Measurements from ENCODE around the gene GRIN1. TPM values are rescaled to one million over a fixed set of nuclear protein-coding genes. Genes with fewer than 3 reads are reported as not detected.

GRIN1 gene
- total and polyA plus RNA-seq, 2 donors (not counting 3 experiments of a cell fraction or from before 2014, with no cell fraction given): not detected

DNA sequence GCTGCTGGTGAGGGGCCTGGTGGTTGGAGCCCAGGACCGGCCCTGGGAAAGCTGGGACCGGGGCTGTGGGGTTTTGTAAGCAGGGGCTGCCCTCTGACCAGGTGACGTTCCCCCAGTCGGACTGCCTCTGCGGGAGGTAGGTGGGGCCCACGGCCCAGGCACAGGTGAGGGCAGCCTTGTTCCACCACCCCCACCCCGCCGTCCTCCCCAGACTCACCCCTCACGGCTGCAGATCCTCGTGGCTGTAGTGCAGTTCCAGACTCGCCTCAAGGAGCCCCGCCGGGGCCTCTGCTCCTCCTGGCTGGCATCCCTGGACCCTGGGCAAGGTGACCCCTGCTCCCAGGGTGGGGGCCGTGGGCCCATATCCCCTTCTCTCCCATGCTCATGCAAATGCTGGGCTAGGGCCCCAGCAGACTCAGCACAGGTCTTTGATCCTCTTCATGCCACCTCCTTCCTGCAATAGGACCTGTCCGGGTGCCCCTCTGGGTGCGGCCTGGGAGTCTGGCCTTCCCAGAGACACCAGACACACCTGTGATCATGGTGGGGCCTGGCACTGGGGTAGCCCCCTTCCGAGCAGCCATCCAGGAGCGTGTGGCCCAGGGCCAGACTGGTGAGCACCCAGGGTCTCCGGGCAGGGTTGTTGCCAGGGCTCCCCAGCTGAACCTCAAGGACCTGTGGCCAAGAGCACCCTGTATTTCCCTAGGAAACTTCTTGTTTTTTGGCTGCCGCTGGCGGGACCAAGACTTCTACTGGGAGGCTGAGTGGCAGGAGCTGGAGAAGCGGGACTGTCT is 76.4 kb downstream of the GRIN1 start:
- dilution Hi-C loops (cut with MboI; ENCODE audit: extremely low pct_ligation_motif_present, low sequenced_read_pairs): no loop called here
- FAIRE-seq: no peak

DNA sequence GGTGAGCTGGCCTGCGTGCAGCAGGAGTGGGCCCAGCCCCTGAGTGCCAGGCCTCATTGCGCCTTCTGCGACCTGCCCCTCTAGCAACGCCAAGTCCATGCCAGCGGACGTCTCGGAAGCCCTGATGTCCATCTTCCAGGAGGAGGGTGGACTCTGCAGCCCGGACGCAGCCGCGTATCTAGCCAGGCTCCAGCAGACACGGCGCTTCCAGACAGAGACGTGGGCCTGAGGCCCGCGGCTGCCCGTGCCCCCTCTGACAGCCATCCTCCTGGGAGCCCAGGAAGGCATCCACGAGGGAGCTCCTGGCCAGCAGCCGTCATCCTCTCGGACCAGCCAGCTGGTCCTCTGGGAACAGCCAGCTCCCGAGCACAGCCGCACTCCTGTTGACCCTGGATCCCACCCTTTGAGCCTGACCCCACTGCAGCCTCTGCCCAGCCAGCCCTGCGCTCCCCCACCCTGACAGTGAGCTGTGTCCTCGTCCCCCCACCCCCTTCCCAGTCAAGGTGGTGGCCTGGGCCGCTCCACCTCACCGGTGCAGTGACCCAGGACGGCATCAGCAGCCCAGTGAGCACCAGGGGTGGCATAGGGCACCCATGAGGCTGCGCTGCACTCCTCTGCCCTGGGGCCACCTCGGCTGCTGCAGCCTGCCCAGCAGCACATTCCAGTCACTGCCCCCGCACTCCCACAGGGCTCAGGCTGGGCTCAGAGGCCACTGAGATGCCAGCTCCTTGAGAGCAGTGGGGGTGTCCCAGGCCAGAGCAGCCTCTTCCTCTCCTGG is 77.4 kb downstream of the GRIN1 start:
- BruUV-seq (replicated peaks): no TSS peak
- FAIRE-seq (no peak), DNase-seq (ENCODE audit: low read depth, low spot score) (no peak)
- H3K4me3 ChIP-seq (replicated peaks in 1 of 3; ENCODE audit: insufficient read depth in 1 of 3, low read depth in 1 of 3, low read length in 3 of 3): no peak overlapping the region
- H3K9ac ChIP-seq (replicated peaks; ENCODE audit: extremely low read depth, insufficient read depth, low read length): no peak overlapping the region
- dilution Hi-C loops (cut with MboI; ENCODE audit: extremely low pct_ligation_motif_present, low sequenced_read_pairs): no loop called here
- H3K9me3 ChIP-seq (replicated peaks; ENCODE audit: control insufficient read depth, insufficient read depth, low read length): no peaks in the 10 kb centered on the region
- peaks cover 0 to 4% of the 10 kb centered on the region in 2 experiments for H3K36me3 ChIP-seq (ENCODE audit: control insufficient read depth in 2 of 2, extremely low read depth in 1 of 2, insufficient read depth in 2 of 2, low read length in 2 of 2)
- TF ChIP-seq GATA2 (IDR thresholded peaks at IDR 0.05; ENCODE audit: insufficient read depth, insufficient read length, low read depth, low read length) (no peak), FOS (IDR thresholded peaks at IDR 0.05; ENCODE audit: borderline replicate concordance, insufficient read depth, low read length) (no peak), POLR2A (IDR thresholded peaks at IDR 0.05; ENCODE audit: low read depth, low read length) (no peak), JUN (IDR thresholded peaks at IDR 0.05; ENCODE audit: borderline replicate concordance, insufficient read depth, insufficient read length, low read depth) (no peak), MYC (IDR thresholded peaks at IDR 0.05; ENCODE audit: low read depth, low read length) (no peak), POLR2AphosphoS5 (IDR thresholded peaks at IDR 0.05; ENCODE audit: insufficient read depth, low read depth, low read length) (no peak), EZH2 (IDR thresholded peaks at IDR 0.05; ENCODE audit: borderline replicate concordance, low read depth, low read length, severe bottlenecking) (no peak)
- TF ChIP-seq, protein P1, sequence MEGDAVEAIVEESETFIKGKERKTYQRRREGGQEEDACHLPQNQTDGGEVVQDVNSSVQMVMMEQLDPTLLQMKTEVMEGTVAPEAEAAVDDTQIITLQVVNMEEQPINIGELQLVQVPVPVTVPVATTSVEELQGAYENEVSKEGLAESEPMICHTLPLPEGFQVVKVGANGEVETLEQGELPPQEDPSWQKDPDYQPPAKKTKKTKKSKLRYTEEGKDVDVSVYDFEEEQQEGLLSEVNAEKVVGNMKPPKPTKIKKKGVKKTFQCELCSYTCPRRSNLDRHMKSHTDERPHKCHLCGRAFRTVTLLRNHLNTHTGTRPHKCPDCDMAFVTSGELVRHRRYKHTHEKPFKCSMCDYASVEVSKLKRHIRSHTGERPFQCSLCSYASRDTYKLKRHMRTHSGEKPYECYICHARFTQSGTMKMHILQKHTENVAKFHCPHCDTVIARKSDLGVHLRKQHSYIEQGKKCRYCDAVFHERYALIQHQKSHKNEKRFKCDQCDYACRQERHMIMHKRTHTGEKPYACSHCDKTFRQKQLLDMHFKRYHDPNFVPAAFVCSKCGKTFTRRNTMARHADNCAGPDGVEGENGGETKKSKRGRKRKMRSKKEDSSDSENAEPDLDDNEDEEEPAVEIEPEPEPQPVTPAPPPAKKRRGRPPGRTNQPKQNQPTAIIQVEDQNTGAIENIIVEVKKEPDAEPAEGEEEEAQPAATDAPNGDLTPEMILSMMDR (IDR thresholded peaks at IDR 0.05; ENCODE audit: extremely low read depth in 1 of 2, insufficient read depth in 1 of 2, low read depth in 1 of 2, low read length in 2 of 2): no peak
- TF ChIP-seq, protein P2, sequence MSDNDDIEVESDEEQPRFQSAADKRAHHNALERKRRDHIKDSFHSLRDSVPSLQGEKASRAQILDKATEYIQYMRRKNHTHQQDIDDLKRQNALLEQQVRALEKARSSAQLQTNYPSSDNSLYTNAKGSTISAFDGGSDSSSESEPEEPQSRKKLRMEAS (IDR thresholded peaks at IDR 0.05; ENCODE audit: insufficient read depth, insufficient read length): no peak
- ChIA-PET CTCF (interaction anchor here (0.9 kb wide), 1 partner anchor 11 kb away, joined by 3 read pairs; the partner anchor contains the start of gene RNF224), POLR2A (no interaction called here)
- no peak overlapping the region for H3K4me2 ChIP-seq (ENCODE audit: insufficient read depth, low read length)
- intact Hi-C loops (cut with micrococcal nuclease): no loop called here
- H3K4me1 ChIP-seq (ENCODE audit: control insufficient read depth, extremely low read depth, insufficient read depth, low read length): peaks cover 6% of the 10 kb centered on the region
- no peaks in the 10 kb centered on the region for H3K79me2 ChIP-seq (ENCODE audit: control insufficient read depth, insufficient read depth, low read length)
- no peaks in the 10 kb centered on the region for H4K20me1 ChIP-seq (replicated peaks; ENCODE audit: control insufficient read depth, extremely low read depth, insufficient read depth, low read length)
- no peaks in the 10 kb centered on the region for H3K27me3 ChIP-seq (ENCODE audit: control insufficient read depth in 2 of 2, insufficient read depth in 2 of 2, low read length in 2 of 2)
- H3K27ac ChIP-seq (ENCODE audit: insufficient read depth, low read depth, low read length): no peak overlapping the region
- no peak overlapping the region for H2AFZ ChIP-seq (ENCODE audit: low read depth, low read length)
- H3K9me1 ChIP-seq (replicated peaks; ENCODE audit: control insufficient read depth, extremely low read depth, insufficient read depth, low read length): no peaks in the 10 kb centered on the region

More for the DNA sequence above, 76.4 kb downstream of the GRIN1 start:
- no peak for TF ChIP-seq EZH2 (IDR thresholded peaks at IDR 0.05; ENCODE audit: borderline replicate concordance, low read depth, low read length, severe bottlenecking)
- BruUV-seq (replicated peaks): no TSS peak
- Histone ChIP-seq H3K4me3 (replicated peaks in 1 of 3; ENCODE audit: insufficient read depth in 1 of 3, low read depth in 1 of 3, low read length in 3 of 3) (no peak overlapping the region), H3K79me2 (ENCODE audit: control insufficient read depth, insufficient read depth, low read length) (no peaks in the 10 kb centered on the region), H3K9me3 (replicated peaks; ENCODE audit: control insufficient read depth, insufficient read depth, low read length) (no peaks in the 10 kb centered on the region), H2AFZ (ENCODE audit: low read depth, low read length) (no peak overlapping the region), H3K27ac (ENCODE audit: insufficient read depth, low read depth, low read length) (no peak overlapping the region), H3K36me3 (ENCODE audit: control insufficient read depth in 2 of 2, extremely low read depth in 1 of 2, insufficient read depth in 2 of 2, low read length in 2 of 2) (peaks cover 0 to 4% of the 10 kb centered on the region in 2 experiments), H4K20me1 (replicated peaks; ENCODE audit: control insufficient read depth, extremely low read depth, insufficient read depth, low read length) (no peaks in the 10 kb centered on the region), H3K27me3 (ENCODE audit: control insufficient read depth in 2 of 2, insufficient read depth in 2 of 2, low read length in 2 of 2) (no peaks in the 10 kb centered on the region), H3K9me1 (replicated peaks; ENCODE audit: control insufficient read depth, extremely low read depth, insufficient read depth, low read length) (no peaks in the 10 kb centered on the region), H3K9ac (replicated peaks; ENCODE audit: extremely low read depth, insufficient read depth, low read length) (no peak overlapping the region), H3K4me2 (ENCODE audit: insufficient read depth, low read length) (no peak overlapping the region), H3K4me1 (ENCODE audit: control insufficient read depth, extremely low read depth, insufficient read depth, low read length) (peaks cover 6% of the 10 kb centered on the region)
- POLR2A ChIA-PET: interaction anchor here (1.0 kb wide), 1 partner anchor 15 kb away, joined by 3 read pairs; the partner anchor contains the start of gene TPRN
- no peak for DNase-seq (ENCODE audit: low read depth, low spot score)
- CTCF ChIA-PET: interaction anchor here (0.7 to 1.9 kb wide), 2 partner anchors 8 to 21 kb away, joined by 6 to 7 read pairs; no protein-coding TSS in a partner anchor
- intact Hi-C loops (cut with micrococcal nuclease): no loop called here
